ENCODE measurements around the gene SPRING1. TPM values are rescaled to one million over a fixed set of nuclear protein-coding genes. Genes with fewer than 3 reads are reported as not detected.

Gene SPRING1
- total RNA-seq, 1 experiment from 2014 or later: 44.2 TPM

GRCh38 chr12:116712458-116713303 lies 25.2 kb downstream of the SPRING1 start:
- no peaks in the 10 kb centered on the region; the same call in 1 of the 2 replicates for H3K4me1 ChIP-seq (ENCODE audit: insufficient read depth, low read length)
- Mint-ChIP-seq H3K4me1 (peaks cover 2 to 15% of the 10 kb centered on the region in 2 experiments; a peak in 3 of 4 replicates), H3K27me3 (ENCODE audit: low read depth) (peaks cover 16% of the 10 kb centered on the region), H3K27ac (peak overlapping the region in 2 of 3 experiments; percentile 57 to 86; a peak in 2 of 7 replicates), H3K4me3 (no peak overlapping the region), H3K9me3 (no peaks in the 10 kb centered on the region), H3K36me3 (ENCODE audit: insufficient read depth in 1 of 3, low read depth in 3 of 3) (peaks cover 0 to 28% (median 25%) of the 10 kb centered on the region in 3 experiments; a peak in 5 of 7 replicates)
- H2AK5ac ChIP-seq (ENCODE audit: insufficient read length, low read length): no peak overlapping the region
- no peak overlapping the region for H3K23ac ChIP-seq (ENCODE audit: insufficient read length, low read depth, low read length)
- H3K27ac ChIP-seq (ENCODE audit: insufficient read length, low read depth, low read length): no peak overlapping the region
- no peak overlapping the region for H4K8ac ChIP-seq (replicated peaks; ENCODE audit: insufficient read length, low read depth, low read length)
- H3K9me3 ChIP-seq (ENCODE audit: control insufficient read depth, low read depth, low read length): no peaks in the 10 kb centered on the region
- WGBS (ENCODE audit: extremely low coverage, insufficient read length, low lambda C conversion rate): no CpG with 5 or more reads among the region's 17 CpGs
- DNase-seq: no peak
- H2BK5ac ChIP-seq (ENCODE audit: insufficient read length, low read length): no peak overlapping the region
- H4K20me1 ChIP-seq (ENCODE audit: control insufficient read depth, insufficient read depth, insufficient read length): no peaks in the 10 kb centered on the region
- H3K18ac ChIP-seq (ENCODE audit: insufficient read length, low read depth, low read length): no peak overlapping the region
- H3K79me2 ChIP-seq (ENCODE audit: insufficient read depth, low read length): no peaks in the 10 kb centered on the region
- H2BK20ac ChIP-seq (ENCODE audit: low read depth, low read length, poor library complexity, severe bottlenecking): no peak overlapping the region
- H3K79me1 ChIP-seq (ENCODE audit: insufficient read depth, low read depth, low read length, poor library complexity, severe bottlenecking): no peaks in the 10 kb centered on the region
- H3K23me2 ChIP-seq (ENCODE audit: insufficient read length, low read depth, low read length, poor library complexity, severe bottlenecking): no peaks in the 10 kb centered on the region
- no peak overlapping the region for H3T11ph ChIP-seq (ENCODE audit: low read length)
- no peak overlapping the region for H2BK120ac ChIP-seq (ENCODE audit: low read depth, low read length, poor library complexity, severe bottlenecking)
- no peak overlapping the region for H4K91ac ChIP-seq (ENCODE audit: insufficient read length, low read depth, low read length)
- no peak overlapping the region for H3K4me2 ChIP-seq (ENCODE audit: insufficient read depth, insufficient read length, low read length)
- no peak overlapping the region for H2BK15ac ChIP-seq (ENCODE audit: low read depth, low read length)
- no peak overlapping the region for H2AFZ ChIP-seq (ENCODE audit: low read length)
- H3K27me3 ChIP-seq (ENCODE audit: insufficient read depth, low read length): no peaks in the 10 kb centered on the region
- no peak overlapping the region for H4K5ac ChIP-seq (ENCODE audit: insufficient read length, low read depth, low read length)
- no peak for TF ChIP-seq CTCF (conservative IDR thresholded peaks at IDR 0.05)
- H3K4ac ChIP-seq (ENCODE audit: low read depth, low read length): no peak overlapping the region
- H2BK12ac ChIP-seq (ENCODE audit: insufficient read length, low read depth, low read length): no peak overlapping the region
- no peak overlapping the region for H3K9ac ChIP-seq (ENCODE audit: extremely low read depth, insufficient read length, low read length)
- no peak overlapping the region for H3K56ac ChIP-seq (ENCODE audit: insufficient read length, low read depth, low read length)
- H3K14ac ChIP-seq (ENCODE audit: insufficient read depth, low read length): no peak overlapping the region
